ENCODE results near the gene UTS2R.

GRCh38 chr17:82411396-82412053, 40.0 kb downstream of the UTS2R start:
- TF ChIP-seq, protein P1, sequence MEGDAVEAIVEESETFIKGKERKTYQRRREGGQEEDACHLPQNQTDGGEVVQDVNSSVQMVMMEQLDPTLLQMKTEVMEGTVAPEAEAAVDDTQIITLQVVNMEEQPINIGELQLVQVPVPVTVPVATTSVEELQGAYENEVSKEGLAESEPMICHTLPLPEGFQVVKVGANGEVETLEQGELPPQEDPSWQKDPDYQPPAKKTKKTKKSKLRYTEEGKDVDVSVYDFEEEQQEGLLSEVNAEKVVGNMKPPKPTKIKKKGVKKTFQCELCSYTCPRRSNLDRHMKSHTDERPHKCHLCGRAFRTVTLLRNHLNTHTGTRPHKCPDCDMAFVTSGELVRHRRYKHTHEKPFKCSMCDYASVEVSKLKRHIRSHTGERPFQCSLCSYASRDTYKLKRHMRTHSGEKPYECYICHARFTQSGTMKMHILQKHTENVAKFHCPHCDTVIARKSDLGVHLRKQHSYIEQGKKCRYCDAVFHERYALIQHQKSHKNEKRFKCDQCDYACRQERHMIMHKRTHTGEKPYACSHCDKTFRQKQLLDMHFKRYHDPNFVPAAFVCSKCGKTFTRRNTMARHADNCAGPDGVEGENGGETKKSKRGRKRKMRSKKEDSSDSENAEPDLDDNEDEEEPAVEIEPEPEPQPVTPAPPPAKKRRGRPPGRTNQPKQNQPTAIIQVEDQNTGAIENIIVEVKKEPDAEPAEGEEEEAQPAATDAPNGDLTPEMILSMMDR (IDR thresholded peaks at IDR 0.05), result no peak
- TF ChIP-seq POLR2A (IDR thresholded peaks at IDR 0.05), result no peak
